IMR-90 (cell line): Measurements from ENCODE around the gene MRPL28. TPM values are rescaled to one million over a fixed set of nuclear protein-coding genes. Genes with fewer than 3 reads are reported as not detected.

ENCODE experiments used
- ATAC-seq: fragments of 200-7000 bp; cut with Tn5 transposase; 2 replicates; pipeline ENCODE4 v1.9.1; 2020; ENCODE audit warnings: low read depth, mild to moderate bottlenecking, moderate library complexity
- BruUV-seq: library from RNA; stranded (reverse); fragments of 400-500 nt; replicated peaks from 2 replicates; lab custom pipeline; 2021; lab: Mats Ljungman, UMichigan
- CTCF ChIA-PET: fragments of 300-600 bp; formaldehyde crosslinking; extraction: SDS; loops from one replicate; lab custom pipeline; 2021; ENCODE audit warnings: antibody characterized with exemption; lab: Yijun Ruan, JAX
- POLR2A ChIA-PET: fragments of 300-600 bp; sonication (Branson Sonifier 250); formaldehyde crosslinking; loops from one replicate; lab custom pipeline; 2022; ENCODE audit warnings: antibody characterized with exemption; ENCODE audit not compliant: unreplicated experiment; lab: Charles Lee
- DNase-seq: peaks from one replicate; pipeline ENCODE4 v3.0.0; 2013
- H2AFZ ChIP-seq: replicated peaks from 2 replicates; pipeline ENCODE3; 2013; ENCODE audit warnings: low read length, mild to moderate bottlenecking; ENCODE audit not compliant: poor library complexity
- H2AK5ac ChIP-seq: 2 replicates; pipeline ENCODE4 v1.6.1; 2013; ENCODE audit warnings: low read depth, low read length, inconsistent platforms
- H2AK9ac ChIP-seq: replicated peaks from 2 replicates; pipeline ENCODE3; 2013; ENCODE audit warnings: mild to moderate bottlenecking, low read depth, low read length, moderate library complexity; ENCODE audit not compliant: poor library complexity
- H2BK120ac ChIP-seq: 2 replicates; pipeline ENCODE4 v1.6.1; 2013; ENCODE audit warnings: low read depth, low read length, inconsistent platforms
- H2BK15ac ChIP-seq: 3 replicates; pipeline ENCODE4 v1.6.1; 2013; ENCODE audit warnings: low read depth, low read length, inconsistent platforms
- H2BK20ac ChIP-seq: 2 replicates; pipeline ENCODE4 v1.6.1; 2013; ENCODE audit warnings: low read depth, mild to moderate bottlenecking, inconsistent platforms, low read length, moderate library complexity
- H2BK5ac ChIP-seq: 2 replicates; pipeline ENCODE4 v1.6.1; 2013; ENCODE audit warnings: mild to moderate bottlenecking, low read depth, low read length, inconsistent platforms; ENCODE audit not compliant: poor library complexity, severe bottlenecking
- H3K14ac ChIP-seq: replicated peaks from 2 replicates; pipeline ENCODE4 v1.6.1; 2013; ENCODE audit warnings: low read depth, low read length, inconsistent platforms
- H3K18ac ChIP-seq: 2 replicates; pipeline ENCODE4 v1.6.1; 2013; ENCODE audit warnings: low read depth, low read length, control low read depth
- H3K23ac ChIP-seq: 2 replicates; pipeline ENCODE4 v1.6.1; 2013; ENCODE audit warnings: low read depth, low read length, inconsistent platforms
- H3K27ac ChIP-seq: 2 replicates; pipeline ENCODE4 v1.5.1; 2013; ENCODE audit warnings: mild to moderate bottlenecking, control low read depth, low read length; ENCODE audit not compliant: insufficient read depth
- H3K27me3 ChIP-seq: 2 replicates; pipeline ENCODE4 v1.6.1; 2013; ENCODE audit warnings: low read length; ENCODE audit not compliant: control insufficient read depth, insufficient read depth
- H3K36me3 ChIP-seq: 2 replicates; pipeline ENCODE4 v1.6.1; 2013; ENCODE audit warnings: low read length, mixed read lengths; ENCODE audit not compliant: control insufficient read depth, insufficient read depth
- H3K4ac ChIP-seq: 2 replicates; pipeline ENCODE4 v1.6.1; 2013; ENCODE audit warnings: low read depth, low read length, inconsistent platforms
- H3K4me1 ChIP-seq: 2 replicates; pipeline ENCODE4 v1.6.1; 2013; ENCODE audit warnings: low read length, mixed read lengths; ENCODE audit not compliant: control insufficient read depth, insufficient read depth
- H3K4me2 ChIP-seq: 2 replicates; pipeline ENCODE4 v1.6.1; 2013; ENCODE audit warnings: low read depth, mild to moderate bottlenecking, control low read depth, low read length, moderate library complexity
- H3K4me3 ChIP-seq: 2 replicates; pipeline ENCODE4 v1.5.1; 2013; ENCODE audit warnings: low read depth, mild to moderate bottlenecking, control low read depth, low read length, moderate library complexity; ENCODE audit not compliant: insufficient read depth
- H3K56ac ChIP-seq: 2 replicates; pipeline ENCODE4 v1.6.1; 2013; ENCODE audit warnings: low read length, inconsistent platforms; ENCODE audit not compliant: insufficient read depth; ENCODE audit errors: extremely low read depth
- H3K79me1 ChIP-seq, 2 experiments: 2 replicates each; pipeline ENCODE4 v1.6.1; 2013; ENCODE audit warnings: low read length in 2 of 2, inconsistent platforms in 1 of 2, low read depth in 1 of 2
- H3K9ac ChIP-seq: 2 replicates; pipeline ENCODE4 v1.6.1; 2013; ENCODE audit warnings: low read depth, low read length, control low read depth
- H3K9me1 ChIP-seq: 2 replicates; pipeline ENCODE4 v1.6.1; 2013; ENCODE audit warnings: low read length, inconsistent platforms; ENCODE audit not compliant: insufficient read depth
- H3K9me3 ChIP-seq: 2 replicates; pipeline ENCODE4 v1.6.1; 2013; ENCODE audit warnings: low read length; ENCODE audit not compliant: control insufficient read depth, insufficient read depth
- H4K20me1 ChIP-seq: 2 replicates; pipeline ENCODE4 v1.6.1; 2013; ENCODE audit warnings: low read length, inconsistent platforms; ENCODE audit not compliant: insufficient read depth
- H4K5ac ChIP-seq: 2 replicates; pipeline ENCODE4 v1.6.1; 2013; ENCODE audit warnings: mild to moderate bottlenecking, low read depth, low read length, control low read depth
- H4K8ac ChIP-seq, 2 experiments: 2 replicates each; pipeline ENCODE4 v1.6.1; 2013; ENCODE audit warnings: low read depth in 2 of 2, low read length in 2 of 2, control low read depth in 1 of 2, inconsistent platforms in 1 of 2
- H4K91ac ChIP-seq: 2 replicates; pipeline ENCODE4 v1.6.1; 2013; ENCODE audit warnings: low read depth, low read length, inconsistent platforms; ENCODE audit not compliant: insufficient read depth
- BHLHE40 ChIP-seq: fragments of 150-350 bp; IDR thresholded peaks from 2 replicates; pipeline ENCODE4 v1.6.1; 2016; ENCODE audit warnings: mild to moderate bottlenecking, low read depth, low read length
- CEBPB ChIP-seq: IDR thresholded peaks from 2 replicates; pipeline ENCODE4 v1.6.1; 2012; ENCODE audit warnings: low read depth, low read length, improper control_type of control experiment
- CHD1 ChIP-seq: IDR thresholded peaks from 2 replicates; pipeline ENCODE4 v1.6.1; 2012; ENCODE audit warnings: low read depth, low read length, improper control_type of control experiment
- MAFK ChIP-seq: IDR thresholded peaks from 2 replicates; pipeline ENCODE4 v1.6.1; 2012; ENCODE audit warnings: low read depth, low read length, improper control_type of control experiment
- MXI1 ChIP-seq: IDR thresholded peaks from 2 replicates; pipeline ENCODE4 v1.6.1; 2012; ENCODE audit warnings: low read depth, mild to moderate bottlenecking, low read length, moderate library complexity, borderline replicate concordance
- NFE2L2 ChIP-seq: fragments of 150-350 bp; IDR thresholded peaks from 2 replicates; pipeline ENCODE4 v1.6.1; 2016; ENCODE audit warnings: low read depth, mild to moderate bottlenecking, low read length
- WGBS, 2 experiments: methylation state at CpG; one replicate each; pipeline versions ENCODE4 v1.1.5 to v1.1.7; 2013; ENCODE audit warnings: missing lambda C conversion rate in 2 of 2; ENCODE audit not compliant: insufficient read length in 1 of 2; ENCODE audit errors: extremely low coverage in 2 of 2; 5-methylcytosine and 5-hydroxymethylcytosine counted together
- dilution Hi-C: fragments of 300-500 bp; cut with HindIII; formaldehyde crosslinking; loops from one replicate; pipeline ENCODE4 v1.14.3; 2018; ENCODE audit warnings: low sequenced_read_pairs; ENCODE audit not compliant: unreplicated experiment
- in situ Hi-C: fragments of 300-500 bp; cut with MboI; formaldehyde crosslinking; loops from 3 replicates; pipeline ENCODE4 v1.14.3; 2019; ENCODE audit warnings: low sequenced_read_pairs, inconsistent platforms, mixed read lengths
- intact Hi-C: fragments of 100-400 bp; cut with micrococcal nuclease; formaldehyde crosslinking; loops from 2 replicates; pipeline ENCODE4 v1.10.0; 2022
- polyA plus RNA-seq, 3 experiments: library from polyadenylated mRNA; depleted of rRNA; stranded (reverse); fragments of >200 nt; gene quantifications; 2 replicates each; pipeline ENCODE4 v1.2.3, GENCODE V29; 2012; ENCODE audit warnings: low replicate concordance in 1 of 3
- total RNA-seq: library from RNA; depleted of rRNA; stranded (reverse); fragments of >200 nt; gene quantifications from 2 replicates; pipeline ENCODE4 v1.2.3, GENCODE V29; 2012
- TF ChIP-seq, protein P1 (sequence below): conservative IDR thresholded peaks from 2 replicates; pipeline ENCODE4 v1.5.1; 2012; ENCODE audit warnings: mild to moderate bottlenecking, low read depth, low read length, improper control_type of control experiment
- TF ChIP-seq, protein P2 (sequence below): fragments of 150-350 bp; IDR thresholded peaks from 2 replicates; pipeline ENCODE4 v1.6.1; 2017; ENCODE audit warnings: mild to moderate bottlenecking, antibody characterized with exemption, low read length, low read depth

MRPL28 gene
- total and polyA plus RNA-seq, 2 of the 4 experiments (the other 2 are of a cell fraction): 104 to 181 TPM

DNA sequence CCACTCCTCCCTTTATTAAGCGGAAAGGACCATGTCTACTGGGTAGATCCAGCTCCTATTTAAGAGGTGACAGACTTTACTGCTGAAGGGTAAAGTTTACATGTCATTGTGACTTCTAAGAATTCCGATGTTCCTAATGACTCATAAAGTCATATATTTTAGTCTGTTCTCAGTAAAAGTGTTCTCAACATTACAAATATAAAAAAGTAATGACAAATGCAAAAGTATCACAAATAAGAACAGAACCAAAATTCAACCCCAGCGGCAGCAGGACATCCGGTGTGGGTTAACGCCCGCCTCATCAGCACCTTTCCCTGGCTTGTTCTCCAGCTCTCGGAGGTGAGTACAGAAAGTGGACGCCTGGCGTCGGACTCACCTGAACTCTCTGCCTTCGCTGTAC, 24.6 kb downstream of the MRPL28 start:
- in situ Hi-C loops: no loop called here
- CTCF ChIA-PET: no interaction called here

More for the DNA sequence above, 24.6 kb downstream of the MRPL28 start:
- Histone ChIP-seq H2AFZ (no peak overlapping the region), H4K91ac (no peak overlapping the region), H3K4me2 (no peak overlapping the region), H3K36me3 (peaks cover 21% of the 10 kb centered on the region), H2BK5ac (no peak overlapping the region), H3K18ac (no peak overlapping the region), H3K9me1 (peaks cover 12% of the 10 kb centered on the region), H3K9me3 (no peaks in the 10 kb centered on the region), H3K23ac (no peak overlapping the region), H3K14ac (no peak overlapping the region), H3K4ac (no peak overlapping the region), H3K9ac (no peak overlapping the region), H2AK9ac (peak overlapping the region; percentile 69), H2BK20ac (no peak overlapping the region), H4K8ac (no peak overlapping the region), H3K4me3 (no peak overlapping the region), H2BK120ac (no peak overlapping the region), H3K27me3 (no peaks in the 10 kb centered on the region), H2BK15ac (no peak overlapping the region), H4K20me1 (peaks cover 68% of the 10 kb centered on the region), H3K79me1 (peaks cover 49 to 81% of the 10 kb centered on the region in 2 experiments), H3K4me1 (peaks cover 7% of the 10 kb centered on the region), H4K5ac (no peak overlapping the region), H3K27ac (no peak overlapping the region), H2AK5ac (no peak overlapping the region), H3K56ac (no peak overlapping the region)
- POLR2A ChIA-PET: no interaction called here
- no peak for DNase-seq
- no peak for TF ChIP-seq MAFK
- TF ChIP-seq NFE2L2: no peak
- TF ChIP-seq CEBPB: no peak
- no peak for TF ChIP-seq CHD1
- TF ChIP-seq, protein P1, sequence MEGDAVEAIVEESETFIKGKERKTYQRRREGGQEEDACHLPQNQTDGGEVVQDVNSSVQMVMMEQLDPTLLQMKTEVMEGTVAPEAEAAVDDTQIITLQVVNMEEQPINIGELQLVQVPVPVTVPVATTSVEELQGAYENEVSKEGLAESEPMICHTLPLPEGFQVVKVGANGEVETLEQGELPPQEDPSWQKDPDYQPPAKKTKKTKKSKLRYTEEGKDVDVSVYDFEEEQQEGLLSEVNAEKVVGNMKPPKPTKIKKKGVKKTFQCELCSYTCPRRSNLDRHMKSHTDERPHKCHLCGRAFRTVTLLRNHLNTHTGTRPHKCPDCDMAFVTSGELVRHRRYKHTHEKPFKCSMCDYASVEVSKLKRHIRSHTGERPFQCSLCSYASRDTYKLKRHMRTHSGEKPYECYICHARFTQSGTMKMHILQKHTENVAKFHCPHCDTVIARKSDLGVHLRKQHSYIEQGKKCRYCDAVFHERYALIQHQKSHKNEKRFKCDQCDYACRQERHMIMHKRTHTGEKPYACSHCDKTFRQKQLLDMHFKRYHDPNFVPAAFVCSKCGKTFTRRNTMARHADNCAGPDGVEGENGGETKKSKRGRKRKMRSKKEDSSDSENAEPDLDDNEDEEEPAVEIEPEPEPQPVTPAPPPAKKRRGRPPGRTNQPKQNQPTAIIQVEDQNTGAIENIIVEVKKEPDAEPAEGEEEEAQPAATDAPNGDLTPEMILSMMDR: no peak
- TF ChIP-seq MXI1: no peak
- TF ChIP-seq, protein P2, sequence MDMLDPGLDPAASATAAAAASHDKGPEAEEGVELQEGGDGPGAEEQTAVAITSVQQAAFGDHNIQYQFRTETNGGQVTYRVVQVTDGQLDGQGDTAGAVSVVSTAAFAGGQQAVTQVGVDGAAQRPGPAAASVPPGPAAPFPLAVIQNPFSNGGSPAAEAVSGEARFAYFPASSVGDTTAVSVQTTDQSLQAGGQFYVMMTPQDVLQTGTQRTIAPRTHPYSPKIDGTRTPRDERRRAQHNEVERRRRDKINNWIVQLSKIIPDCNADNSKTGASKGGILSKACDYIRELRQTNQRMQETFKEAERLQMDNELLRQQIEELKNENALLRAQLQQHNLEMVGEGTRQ: no peak
- TF ChIP-seq BHLHE40: no peak
- dilution Hi-C loops (no loop called here), intact Hi-C loops (no loop called here)
- BruUV-seq: no TSS peak
- 94% methylated on average over 9 of the region's 11 CpGs; no CpG with 5 or more reads in 1 of the 2 experiments for whole genome bisulfite sequencing, 2 experiments
- ATAC-seq: no peak
